ENCODE results near the gene RBM7. TPM values are rescaled to one million over a fixed set of nuclear protein-coding genes. Genes with fewer than 3 reads are reported as not detected.

The RBM7 gene
- total and polyA plus RNA-seq, 2 donors (not counting 3 experiments of a cell fraction or from before 2014, with no cell fraction given): 16.4 to 38.4 TPM

- POLR2A ChIA-PET: interaction anchor here (0.7 kb wide), 1 partner anchor 34 kb away, joined by 5 read pairs; no protein-coding TSS in a partner anchor
- Histone ChIP-seq H3K27me3 (ENCODE audit: control insufficient read depth in 2 of 2, insufficient read depth in 2 of 2, low read length in 2 of 2) (no peaks in the 10 kb centered on the region), H3K4me1 (ENCODE audit: control insufficient read depth, extremely low read depth, insufficient read depth, low read length) (peaks cover 25% of the 10 kb centered on the region), H3K9me1 (replicated peaks; ENCODE audit: control insufficient read depth, extremely low read depth, insufficient read depth, low read length) (no peaks in the 10 kb centered on the region), H3K79me2 (ENCODE audit: control insufficient read depth, insufficient read depth, low read length) (peaks cover 38% of the 10 kb centered on the region), H3K4me2 (ENCODE audit: insufficient read depth, low read length) (peak overlapping the region; percentile 92), H3K36me3 (ENCODE audit: control insufficient read depth in 2 of 2, extremely low read depth in 1 of 2, insufficient read depth in 2 of 2, low read length in 2 of 2) (peaks cover 0 to 4% of the 10 kb centered on the region in 2 experiments), H4K20me1 (replicated peaks; ENCODE audit: control insufficient read depth, extremely low read depth, insufficient read depth, low read length) (no peaks in the 10 kb centered on the region), H3K27ac (ENCODE audit: insufficient read depth, low read depth, low read length) (peak overlapping the region; percentile 86), H2AFZ (ENCODE audit: low read depth, low read length) (no peak overlapping the region), H3K9ac (replicated peaks; ENCODE audit: extremely low read depth, insufficient read depth, low read length) (peak overlapping the region; percentile 95), H3K4me3 (replicated peaks in 1 of 3; ENCODE audit: insufficient read depth in 1 of 3, low read depth in 1 of 3, low read length in 3 of 3) (peak overlapping the region in 1 of 3 experiments; percentile 78), H3K9me3 (replicated peaks; ENCODE audit: control insufficient read depth, insufficient read depth, low read length) (no peaks in the 10 kb centered on the region)
- no peak for TF ChIP-seq EZH2 (IDR thresholded peaks at IDR 0.05; ENCODE audit: borderline replicate concordance, low read depth, low read length, severe bottlenecking)
- TF ChIP-seq CTCF (IDR thresholded peaks at IDR 0.05; ENCODE audit: extremely low read depth in 1 of 2, insufficient read depth in 1 of 2, low read depth in 1 of 2, low read length in 2 of 2): no peak
- TF ChIP-seq FOS (IDR thresholded peaks at IDR 0.05; ENCODE audit: borderline replicate concordance, insufficient read depth, low read length): no peak
- TF ChIP-seq MYC (IDR thresholded peaks at IDR 0.05; ENCODE audit: low read depth, low read length): no peak
- no peak for TF ChIP-seq JUN (IDR thresholded peaks at IDR 0.05; ENCODE audit: borderline replicate concordance, insufficient read depth, insufficient read length, low read depth)
- no peak for TF ChIP-seq POLR2A (IDR thresholded peaks at IDR 0.05; ENCODE audit: low read depth, low read length)
- no peak for TF ChIP-seq MAX (IDR thresholded peaks at IDR 0.05; ENCODE audit: insufficient read depth, insufficient read length)
- no peak for TF ChIP-seq GATA2 (IDR thresholded peaks at IDR 0.05; ENCODE audit: insufficient read depth, insufficient read length, low read depth, low read length)
- TF ChIP-seq POLR2AphosphoS5 (IDR thresholded peaks at IDR 0.05; ENCODE audit: insufficient read depth, low read depth, low read length): no peak
- CTCF ChIA-PET: interaction anchor here (0.9 to 3.6 kb wide), 6 partner anchors 12 to 118 kb away, joined by 3 to 22 read pairs (median 4); partner anchors contain the start of gene REXO2
- intact Hi-C loops (cut with micrococcal nuclease): loop anchor here (5.0 kb wide), 1 partner anchor 364 kb away; no protein-coding TSS in a partner anchor
- no peak for DNase-seq (ENCODE audit: low read depth, low spot score)
- no peak for FAIRE-seq
- dilution Hi-C loops (cut with MboI; ENCODE audit: extremely low pct_ligation_motif_present, low sequenced_read_pairs): no loop called here
- BruUV-seq (replicated peaks): no TSS peak
Observed at GRCh38 chr11:114398303-114398920, 2.1 kb upstream of the RBM7 start.
